LHCN-M2 (cell line): ENCODE results near the gene PRPF31. TPM values are rescaled to one million over a fixed set of nuclear protein-coding genes. Genes with fewer than 3 reads are reported as not detected.

Experiments used
- DNase-seq: peaks from one replicate; pipeline ENCODE4 v3.0.0-alpha.2; 2012; ENCODE audit warnings: low read depth
- total RNA-seq: library from RNA; depleted of rRNA; stranded (reverse); fragments of >200 nt; gene quantifications from 2 replicates; pipeline ENCODE4 v1.2.3, GENCODE V29; 2014

The PRPF31 gene
- total RNA-seq, 1 experiment from 2014 or later = 84.4 TPM

- no peak for DNase-seq
Observed at GRCh38 chr19:54107876-54108490, 7.6 kb upstream of the PRPF31 start.

- DNase-seq = no peak
Observed at GRCh38 chr19:54108496-54108895, 7.1 kb upstream of the PRPF31 start.

- no peak for DNase-seq
Observed at GRCh38 chr19:54109651-54110050, 5.9 kb upstream of the PRPF31 start.

- DNase-seq = no peak
Observed at GRCh38 chr19:54114340-54115108, 1.0 kb upstream of the PRPF31 start.

- DNase-seq = no peak
Observed at GRCh38 chr19:54121259-54121658, 5.7 kb downstream of the PRPF31 start.

- no peak for DNase-seq
Observed at GRCh38 chr19:54123682-54124081, 8.1 kb downstream of the PRPF31 start.

- no peak for DNase-seq
Observed at GRCh38 chr19:54124393-54124792, 8.8 kb downstream of the PRPF31 start.

GRCh38 chr19:54125713-54126112, 10.2 kb downstream of the PRPF31 start:
- no peak for DNase-seq

- DNase-seq = no peak
Observed at GRCh38 chr19:54127688-54128440, 12.3 kb downstream of the PRPF31 start.

- DNase-seq = no peak
Observed at GRCh38 chr19:54128441-54128725, 12.8 kb downstream of the PRPF31 start.

GRCh38 chr19:54128796-54129616, 13.5 kb downstream of the PRPF31 start:
- no peak for DNase-seq

- DNase-seq = no peak
Observed at GRCh38 chr19:54129617-54129996, 14.1 kb downstream of the PRPF31 start.

GRCh38 chr19:54133312-54133956, 17.9 kb downstream of the PRPF31 start:
- DNase-seq = no peak

GRCh38 chr19:54133957-54134590, 18.5 kb downstream of the PRPF31 start:
- DNase-seq = no peak

- DNase-seq = no peak
Observed at GRCh38 chr19:54136086-54136863, 20.7 kb downstream of the PRPF31 start.

- peak; percentile 100 for DNase-seq
Observed at GRCh38 chr19:54136864-54137698, 21.5 kb downstream of the PRPF31 start.

GRCh38 chr19:54137699-54138488, 22.3 kb downstream of the PRPF31 start, which contains the start of gene CNOT3:
CNOT3 (plus strand) TSS chr19:54137762; CDS start chr19:54142979, 5,217 bp downstream.
- DNase-seq = no peak
